NCI-H345 treated with DMSO at 0.1 percent for 48 hours (cell line): Measurements from ENCODE around the gene PPP4R1.

Experiments used
- DNase-seq: peaks from one replicate; lab custom pipeline; 2025; ENCODE audit not compliant: unreplicated experiment; lab: John Stamatoyannopoulos, UW

Gene PPP4R1

GRCh38 chr18:9596843-9597526, 17.4 kb downstream of the PPP4R1 start:
- DNase-seq = no peak

DNA sequence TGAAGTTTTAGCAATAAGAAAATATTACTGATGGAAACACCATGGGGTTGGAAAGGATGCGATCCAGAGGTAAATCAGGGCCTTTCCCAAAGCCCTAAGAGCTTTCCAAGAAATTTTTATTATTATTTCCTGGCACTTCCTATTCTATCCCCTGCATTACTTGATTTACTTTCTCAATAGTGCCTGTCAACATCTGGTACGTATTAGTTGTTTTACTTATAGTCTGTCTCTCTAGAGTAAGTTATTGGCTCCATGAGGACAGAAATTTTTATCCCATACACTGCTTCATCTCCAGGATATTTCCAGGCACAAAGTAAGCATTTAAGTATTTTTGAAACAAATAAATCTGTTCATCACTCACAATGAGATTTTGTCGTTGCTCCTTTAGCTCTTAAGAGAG, 18.1 kb downstream of the PPP4R1 start:
- DNase-seq = no peak

- no peak for DNase-seq
Measured at GRCh38 chr18:9594823-9595596, 19.3 kb downstream of the PPP4R1 start.

GRCh38 chr18:9587924-9588323, 26.4 kb downstream of the PPP4R1 start:
- no peak for DNase-seq

GRCh38 chr18:9586814-9587213, 27.5 kb downstream of the PPP4R1 start:
- no peak for DNase-seq

- no peak for DNase-seq
Measured at GRCh38 chr18:9581667-9582066, 32.7 kb downstream of the PPP4R1 start.

GRCh38 chr18:9578306-9578705, 36.1 kb downstream of the PPP4R1 start:
- DNase-seq = no peak

DNA sequence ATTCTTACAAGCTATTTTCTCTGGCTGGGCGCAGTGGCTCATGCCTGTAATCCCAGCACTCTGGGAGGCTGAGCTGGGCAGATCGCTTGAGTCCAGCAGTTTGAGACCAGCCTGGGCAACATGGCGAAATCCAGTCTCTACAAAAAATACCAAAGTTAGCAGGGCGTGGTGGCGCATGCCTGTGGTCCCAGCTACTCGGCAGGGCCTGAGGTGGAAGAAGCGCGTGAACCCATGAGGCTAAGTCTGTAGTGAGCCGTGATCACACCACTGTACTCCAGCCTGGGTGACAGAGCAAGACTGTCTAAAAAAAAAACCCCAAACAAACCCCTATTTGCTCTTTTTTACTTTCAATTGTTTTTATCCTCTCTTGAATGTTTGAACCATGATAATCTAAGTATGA, 37.0 kb downstream of the PPP4R1 start:
- DNase-seq = no peak

GRCh38 chr18:9575558-9575957, 38.8 kb downstream of the PPP4R1 start:
- no peak for DNase-seq

DNA sequence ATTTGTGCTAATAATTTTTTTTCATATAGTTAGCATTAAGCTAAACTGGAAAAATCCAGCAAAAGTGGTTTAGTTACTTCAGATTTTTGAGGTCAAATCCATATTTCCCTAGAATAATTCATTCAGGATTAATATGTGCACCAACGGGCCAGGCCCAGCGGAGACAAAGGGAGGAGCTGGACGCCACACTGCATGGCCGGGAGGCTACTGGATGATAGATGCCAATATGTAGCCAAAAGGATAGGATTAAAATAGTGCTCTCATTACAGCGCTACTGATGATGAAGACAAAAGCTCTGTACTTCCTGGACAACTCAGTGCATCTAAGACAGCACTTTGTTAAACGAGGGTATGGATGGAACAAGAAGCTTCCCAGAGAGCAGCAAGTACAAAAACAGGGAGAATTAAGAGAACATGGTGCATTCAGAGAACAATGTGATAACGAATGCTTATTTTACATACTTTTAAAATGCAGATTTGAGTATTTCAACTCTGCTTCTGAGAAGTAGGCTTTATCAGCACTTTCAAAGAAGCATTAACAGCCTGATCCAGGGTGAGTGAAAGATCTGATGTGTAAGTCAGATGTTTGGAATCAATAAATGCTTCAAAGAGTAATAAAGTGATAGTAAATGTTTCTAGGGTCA, 39.8 kb downstream of the PPP4R1 start:
- no peak for DNase-seq

- no peak for DNase-seq
Measured at GRCh38 chr18:9571546-9571945, 42.8 kb downstream of the PPP4R1 start.

DNA sequence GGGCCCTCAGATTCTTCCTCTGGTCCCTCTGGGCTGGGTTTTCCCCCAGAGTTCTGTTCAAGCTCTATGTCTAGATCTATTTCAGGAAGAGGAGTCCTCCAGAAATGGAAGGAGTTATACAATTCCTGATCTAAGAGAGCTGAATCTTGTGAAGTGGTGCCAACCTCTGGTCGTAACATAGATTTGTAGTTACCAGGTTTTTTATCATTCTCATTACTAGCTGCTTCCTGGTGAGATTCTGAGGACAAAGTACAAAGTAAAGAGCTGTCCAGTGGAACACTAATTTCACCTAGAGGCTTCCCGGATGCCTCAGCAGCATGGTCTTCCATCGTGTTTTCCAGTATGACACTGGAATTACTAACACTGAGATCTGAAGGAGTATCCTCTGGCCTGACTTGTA, 44.1 kb downstream of the PPP4R1 start:
- no peak for DNase-seq

GRCh38 chr18:9569178-9569577, 45.2 kb downstream of the PPP4R1 start:
- no peak for DNase-seq

DNA sequence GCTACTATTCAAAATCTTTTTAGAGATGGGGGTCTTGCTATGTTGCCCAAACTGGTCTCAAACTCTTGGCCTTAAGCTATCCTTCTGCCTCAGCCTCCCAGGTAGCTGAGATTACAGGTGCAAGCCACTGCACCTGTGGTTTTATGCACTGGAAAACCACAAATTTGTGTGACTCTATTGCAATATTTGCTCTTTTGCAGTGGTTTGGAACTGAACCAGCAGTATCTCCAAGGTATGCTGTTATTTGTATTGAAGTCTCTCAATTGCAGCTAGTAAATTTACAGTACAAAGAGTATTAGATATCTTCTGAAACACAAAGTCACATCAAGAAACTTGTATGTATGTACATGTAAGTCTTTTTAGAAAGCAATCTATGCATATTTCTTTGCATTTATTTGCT, 46.2 kb downstream of the PPP4R1 start:
- no peak for DNase-seq

- DNase-seq = no peak
Measured at GRCh38 chr18:9565407-9565806, 49.0 kb downstream of the PPP4R1 start.

DNA sequence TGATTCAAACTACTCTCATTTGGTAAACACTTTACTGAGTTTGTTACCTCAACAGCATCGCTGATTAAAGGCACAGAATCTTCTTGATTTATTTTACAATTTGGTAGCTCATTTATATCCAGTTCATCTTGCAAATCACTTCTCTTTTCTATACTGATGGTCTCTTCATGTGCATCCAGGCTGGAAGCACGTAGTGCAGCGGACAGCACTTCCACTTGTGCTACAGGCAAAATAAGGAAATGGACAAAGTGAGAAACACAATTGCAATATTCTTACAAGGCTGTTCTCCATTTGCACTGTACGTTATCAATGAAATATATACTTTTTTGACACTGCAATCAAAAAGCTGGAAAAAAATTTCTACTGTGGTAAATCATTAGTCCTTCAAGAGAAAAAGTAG, 51.0 kb downstream of the PPP4R1 start:
- no peak for DNase-seq

- no peak for DNase-seq
Measured at GRCh38 chr18:9562584-9562983, 51.8 kb downstream of the PPP4R1 start.

GRCh38 chr18:9561759-9562158, 52.6 kb downstream of the PPP4R1 start:
- DNase-seq = no peak

DNA sequence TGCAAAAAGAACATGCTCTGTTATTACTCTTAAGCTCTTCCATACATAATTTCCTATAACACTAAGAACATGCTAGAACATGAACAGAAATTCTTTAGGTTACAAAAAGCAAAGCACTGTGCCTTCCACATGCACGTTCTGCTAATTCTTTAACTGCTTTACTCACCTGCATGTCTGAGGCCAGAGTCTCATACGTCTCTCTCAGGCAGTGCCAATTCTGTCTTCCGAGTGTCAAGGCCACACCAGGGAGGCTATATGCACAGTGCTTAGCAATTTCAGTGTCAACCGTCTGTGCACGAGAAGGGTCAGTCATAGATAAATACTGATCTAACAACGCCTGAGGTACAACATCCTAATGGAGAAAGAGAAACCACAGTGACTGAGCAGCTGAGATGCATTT, 55.1 kb downstream of the PPP4R1 start:
- DNase-seq = no peak

DNA sequence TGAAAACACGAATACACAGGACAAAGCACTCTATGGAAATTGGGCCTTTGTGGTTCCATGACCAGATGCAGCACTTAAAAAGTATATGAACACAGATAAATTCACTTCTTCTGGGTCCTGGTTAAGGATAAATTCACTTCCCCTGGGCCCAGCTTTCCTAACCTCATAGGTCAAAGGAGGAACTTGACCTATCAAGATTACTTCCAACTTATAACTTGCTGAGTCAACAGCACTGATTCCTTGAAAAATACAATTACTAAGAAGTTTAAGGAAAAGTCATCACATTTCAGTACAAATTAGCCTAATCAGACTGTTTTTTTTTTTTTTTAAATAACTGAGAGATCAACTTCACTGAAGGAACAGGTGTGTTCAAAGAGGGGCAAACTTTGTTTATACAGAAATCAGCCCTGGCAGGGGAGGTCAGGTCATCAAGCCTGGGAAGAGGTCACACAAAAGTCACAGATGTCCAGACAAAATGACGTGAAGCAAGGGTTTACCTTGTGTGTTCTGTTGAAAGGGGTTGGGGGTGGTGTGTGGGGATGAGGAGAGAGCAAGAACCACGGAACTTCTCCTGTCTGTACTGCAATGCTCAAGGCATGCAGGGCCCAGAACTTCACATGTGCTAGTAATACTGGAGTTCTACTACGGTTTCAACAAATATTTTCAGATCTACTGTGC, 55.8 kb downstream of the PPP4R1 start:
- no peak for DNase-seq

DNA sequence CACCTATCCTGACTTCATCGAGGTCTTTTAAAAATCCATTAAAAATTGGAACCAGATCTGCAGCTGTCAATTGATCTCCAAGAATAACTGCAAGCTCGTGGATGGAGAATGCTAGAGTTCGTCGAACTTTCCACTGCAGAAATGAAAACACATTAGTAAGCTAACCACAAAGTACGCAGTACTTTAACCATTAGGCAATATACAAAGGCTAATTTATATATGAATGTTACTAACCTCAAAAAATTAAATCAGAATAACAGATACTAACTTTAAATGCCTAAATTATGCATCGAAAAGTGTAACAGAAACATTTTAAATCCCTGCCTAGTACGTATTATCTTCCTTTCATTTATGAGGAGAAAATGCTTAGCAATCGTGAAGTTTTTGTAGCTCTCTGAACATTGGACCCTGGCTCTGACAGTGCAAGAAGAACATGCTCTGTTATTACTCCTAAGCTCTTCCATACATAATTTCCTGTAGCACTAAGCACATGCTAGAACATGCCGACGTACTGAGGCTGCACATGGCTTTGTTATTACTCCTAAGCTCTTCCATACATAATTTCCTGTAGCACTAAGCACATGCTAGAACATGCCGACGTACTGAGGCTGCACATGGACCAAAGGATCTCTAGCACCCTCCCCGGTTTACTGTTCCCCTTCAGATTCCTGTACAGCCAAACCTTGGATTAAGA, 57.0 kb downstream of the PPP4R1 start:
- DNase-seq = no peak
